ENCODE measurements around the gene MEF2C.
"Not testable (repeated sequence)": the region's sequence is repeated elsewhere in the genome, so short reads cannot be mapped to it uniquely, and the experiment has no call there.

The MEF2C gene

GRCh38 chr5:88798933-88799332 is 84.1 kb downstream of the MEF2C start:
- not testable (repeated sequence) for DNase-seq

- DNase-seq = not testable (repeated sequence)
These were observed 89.2 kb downstream of the MEF2C start for GRCh38 chr5:88793797-88794196.

GRCh38 chr5:88792144-88792840 is 90.7 kb downstream of the MEF2C start:
- DNase-seq = no peak

GRCh38 chr5:88787856-88788255 is 95.1 kb downstream of the MEF2C start:
- DNase-seq = no peak

- no peak for DNase-seq
These were observed 96.2 kb downstream of the MEF2C start for GRCh38 chr5:88786789-88787188.

GRCh38 chr5:88785746-88786565 is 97.0 kb downstream of the MEF2C start:
- no peak for DNase-seq

GRCh38 chr5:88782571-88782970 is 100.4 kb downstream of the MEF2C start:
- no peak for DNase-seq

GRCh38 chr5:88780736-88781135 is 102.2 kb downstream of the MEF2C start:
- no peak for DNase-seq

GRCh38 chr5:88778736-88779135 is 104.2 kb downstream of the MEF2C start:
- no peak for DNase-seq

GRCh38 chr5:88776692-88777091 is 106.3 kb downstream of the MEF2C start:
- DNase-seq = no peak

- no peak for DNase-seq
These were observed 110.2 kb downstream of the MEF2C start for GRCh38 chr5:88772831-88773230.

- DNase-seq = no peak
These were observed 110.9 kb downstream of the MEF2C start for GRCh38 chr5:88772047-88772446.

GRCh38 chr5:88770276-88771257 is 112.4 kb downstream of the MEF2C start:
- no peak for DNase-seq

- DNase-seq = no peak
These were observed 113.8 kb downstream of the MEF2C start for GRCh38 chr5:88769165-88769564.

- DNase-seq = no peak
These were observed 114.6 kb downstream of the MEF2C start for GRCh38 chr5:88768411-88768810.

- no peak for DNase-seq
These were observed 117.2 kb downstream of the MEF2C start for GRCh38 chr5:88765798-88766197.

- DNase-seq = no peak
These were observed 117.8 kb downstream of the MEF2C start for GRCh38 chr5:88765171-88765570.

GRCh38 chr5:88761939-88762338 is 121.0 kb downstream of the MEF2C start:
- no peak for DNase-seq

GRCh38 chr5:88761269-88761850 is 121.6 kb downstream of the MEF2C start:
- DNase-seq = no peak

- DNase-seq = no peak
These were observed 122.5 kb downstream of the MEF2C start for GRCh38 chr5:88760527-88760926.

GRCh38 chr5:88758591-88758990 is 124.4 kb downstream of the MEF2C start:
- DNase-seq = no peak

GRCh38 chr5:88758184-88758583 is 124.8 kb downstream of the MEF2C start:
- DNase-seq = no peak

GRCh38 chr5:88756953-88757352 is 126.0 kb downstream of the MEF2C start:
- no peak for DNase-seq

Data from CD4-positive, alpha-beta T cell treated with Interleukin-4 for 1 hour (primary cell).